ENCODE results near the gene TNFAIP3. TPM values are rescaled to one million over a fixed set of nuclear protein-coding genes. Genes with fewer than 3 reads are reported as not detected.
A peak's percentile ranks its signal among the peaks of the same experiment; 100 is the strongest.
"Not testable (repeated sequence)": the region's sequence is repeated elsewhere in the genome, so short reads cannot be mapped to it uniquely, and the experiment has no call there.

Gene TNFAIP3
- total RNA-seq, 1 donor from 2014 or later, result 4.8 TPM

DNA sequence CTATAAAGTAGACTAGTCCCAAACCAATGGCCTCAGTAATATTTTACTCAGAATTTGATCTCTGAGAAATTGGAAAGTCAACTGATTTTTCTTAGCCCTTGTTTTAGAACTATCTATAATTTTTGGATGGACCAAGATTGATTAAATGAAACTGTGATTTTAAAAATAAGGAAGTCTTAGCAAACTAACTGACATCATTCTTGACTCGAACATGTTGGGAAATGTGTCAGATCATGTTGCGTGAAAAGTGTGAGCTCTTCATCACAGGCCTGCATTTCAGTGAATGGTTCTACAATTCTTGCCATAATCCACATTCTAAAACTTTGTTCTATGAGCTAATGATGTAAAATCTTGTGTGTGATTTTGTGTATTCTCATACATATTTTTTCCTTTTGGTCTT lies 11.0 kb downstream of the TNFAIP3 start:
- no peak for DNase-seq (ENCODE audit: low read depth, low spot score)

DNA sequence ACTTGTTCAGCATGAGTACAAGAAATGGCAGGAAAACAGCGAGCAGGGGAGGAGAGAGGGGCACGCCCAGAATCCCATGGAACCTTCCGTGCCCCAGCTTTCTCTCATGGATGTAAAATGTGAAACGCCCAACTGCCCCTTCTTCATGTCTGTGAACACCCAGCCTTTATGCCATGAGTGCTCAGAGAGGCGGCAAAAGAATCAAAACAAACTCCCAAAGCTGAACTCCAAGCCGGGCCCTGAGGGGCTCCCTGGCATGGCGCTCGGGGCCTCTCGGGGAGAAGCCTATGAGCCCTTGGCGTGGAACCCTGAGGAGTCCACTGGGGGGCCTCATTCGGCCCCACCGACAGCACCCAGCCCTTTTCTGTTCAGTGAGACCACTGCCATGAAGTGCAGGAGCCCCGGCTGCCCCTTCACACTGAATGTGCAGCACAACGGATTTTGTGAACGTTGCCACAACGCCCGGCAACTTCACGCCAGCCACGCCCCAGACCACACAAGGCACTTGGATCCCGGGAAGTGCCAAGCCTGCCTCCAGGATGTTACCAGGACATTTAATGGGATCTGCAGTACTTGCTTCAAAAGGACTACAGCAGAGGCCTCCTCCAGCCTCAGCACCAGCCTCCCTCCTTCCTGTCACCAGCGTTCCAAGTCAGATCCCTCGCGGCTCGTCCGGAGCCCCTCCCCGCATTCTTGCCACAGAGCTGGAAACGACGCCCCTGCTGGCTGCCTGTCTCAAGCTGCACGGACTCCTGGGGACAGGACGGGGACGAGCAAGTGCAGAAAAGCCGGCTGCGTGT lies 11.6 kb downstream of the TNFAIP3 start:
- no peak for DNase-seq (ENCODE audit: low read depth, low spot score)

DNA sequence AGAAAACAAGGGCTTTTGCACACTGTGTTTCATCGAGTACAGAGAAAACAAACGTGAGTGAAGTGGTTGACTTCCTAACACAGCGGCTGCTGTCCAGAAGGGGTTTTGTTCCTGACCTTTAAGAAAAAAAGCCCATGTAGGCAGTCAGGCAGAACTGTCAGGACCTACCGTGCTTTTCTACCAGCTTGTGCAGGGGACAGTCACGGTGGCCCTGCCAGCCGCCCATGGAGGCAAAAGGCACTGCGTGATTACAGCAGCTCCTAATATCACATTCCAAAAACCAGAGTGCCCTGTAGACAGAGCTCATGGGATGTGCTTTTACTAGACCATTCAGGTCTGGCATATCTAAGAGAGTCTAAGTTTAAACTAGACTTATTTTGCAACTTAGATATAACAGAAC lies 12.2 kb downstream of the TNFAIP3 start:
- DNase-seq (ENCODE audit: low read depth, low spot score), result no peak

DNA sequence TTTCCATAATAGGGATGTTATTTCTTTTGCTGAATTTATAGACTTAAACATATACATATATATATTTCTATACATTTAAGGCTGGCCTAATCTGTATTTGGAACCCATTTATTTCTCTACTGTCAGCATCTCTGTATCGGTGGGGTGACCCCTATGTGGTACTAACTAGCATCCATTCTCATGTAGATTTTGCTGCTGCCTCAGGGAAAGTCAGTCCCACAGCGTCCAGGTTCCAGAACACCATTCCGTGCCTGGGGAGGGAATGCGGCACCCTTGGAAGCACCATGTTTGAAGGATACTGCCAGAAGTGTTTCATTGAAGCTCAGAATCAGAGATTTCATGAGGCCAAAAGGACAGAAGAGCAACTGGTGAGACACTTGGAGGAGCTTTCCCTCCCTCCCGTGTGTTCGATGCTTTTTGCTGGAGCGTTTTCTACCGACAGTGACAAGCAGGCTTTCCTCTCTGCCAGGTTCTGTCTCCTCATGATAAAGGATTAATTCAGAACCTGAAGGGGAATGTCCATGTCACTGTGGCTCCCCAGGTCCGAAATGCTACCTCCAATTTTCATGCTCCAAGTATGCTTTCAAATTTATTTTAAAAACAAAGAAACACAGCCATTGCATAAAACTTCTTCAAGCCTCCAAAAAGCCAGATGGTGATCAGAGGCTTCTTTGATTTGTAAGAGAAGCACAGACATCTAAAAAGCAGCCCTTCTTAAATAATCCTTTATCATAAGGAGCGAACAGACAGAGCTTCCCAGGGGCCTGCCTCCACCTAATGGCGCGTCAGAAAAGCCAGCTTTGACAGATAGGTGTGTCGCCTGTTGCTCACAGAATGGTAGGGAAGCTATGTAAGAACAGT lies 13.1 kb downstream of the TNFAIP3 start:
- DNase-seq (ENCODE audit: low read depth, low spot score), result no peak

DNA sequence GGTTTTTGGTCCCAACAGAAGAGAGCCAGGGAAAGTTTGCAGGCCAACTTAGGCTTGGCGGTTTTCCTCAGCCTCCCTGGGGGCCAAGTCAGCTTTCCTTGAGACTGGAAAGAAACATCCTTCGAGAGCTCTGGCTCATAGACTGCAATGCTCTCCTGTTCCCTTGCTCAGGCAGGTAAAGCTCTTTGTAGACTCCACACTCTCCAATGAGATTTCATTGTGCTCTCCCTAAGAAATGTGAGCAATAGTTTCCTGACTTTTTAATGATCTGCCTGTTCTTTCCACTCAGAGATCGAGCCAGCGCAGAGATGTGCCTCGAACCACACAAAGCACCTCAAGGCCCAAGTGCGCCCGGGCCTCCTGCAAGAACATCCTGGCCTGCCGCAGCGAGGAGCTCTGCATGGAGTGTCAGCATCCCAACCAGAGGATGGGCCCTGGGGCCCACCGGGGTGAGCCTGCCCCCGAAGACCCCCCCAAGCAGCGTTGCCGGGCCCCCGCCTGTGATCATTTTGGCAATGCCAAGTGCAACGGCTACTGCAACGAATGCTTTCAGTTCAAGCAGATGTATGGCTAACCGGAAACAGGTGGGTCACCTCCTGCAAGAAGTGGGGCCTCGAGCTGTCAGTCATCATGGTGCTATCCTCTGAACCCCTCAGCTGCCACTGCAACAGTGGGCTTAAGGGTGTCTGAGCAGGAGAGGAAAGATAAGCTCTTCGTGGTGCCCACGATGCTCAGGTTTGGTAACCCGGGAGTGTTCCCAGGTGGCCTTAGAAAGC lies 13.9 kb downstream of the TNFAIP3 start:
- no peak for DNase-seq (ENCODE audit: low read depth, low spot score)

DNA sequence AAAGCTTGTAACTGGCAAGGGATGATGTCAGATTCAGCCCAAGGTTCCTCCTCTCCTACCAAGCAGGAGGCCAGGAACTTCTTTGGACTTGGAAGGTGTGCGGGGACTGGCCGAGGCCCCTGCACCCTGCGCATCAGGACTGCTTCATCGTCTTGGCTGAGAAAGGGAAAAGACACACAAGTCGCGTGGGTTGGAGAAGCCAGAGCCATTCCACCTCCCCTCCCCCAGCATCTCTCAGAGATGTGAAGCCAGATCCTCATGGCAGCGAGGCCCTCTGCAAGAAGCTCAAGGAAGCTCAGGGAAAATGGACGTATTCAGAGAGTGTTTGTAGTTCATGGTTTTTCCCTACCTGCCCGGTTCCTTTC lies 14.4 kb downstream of the TNFAIP3 start:
- DNase-seq (ENCODE audit: low read depth, low spot score), result no peak

DNA sequence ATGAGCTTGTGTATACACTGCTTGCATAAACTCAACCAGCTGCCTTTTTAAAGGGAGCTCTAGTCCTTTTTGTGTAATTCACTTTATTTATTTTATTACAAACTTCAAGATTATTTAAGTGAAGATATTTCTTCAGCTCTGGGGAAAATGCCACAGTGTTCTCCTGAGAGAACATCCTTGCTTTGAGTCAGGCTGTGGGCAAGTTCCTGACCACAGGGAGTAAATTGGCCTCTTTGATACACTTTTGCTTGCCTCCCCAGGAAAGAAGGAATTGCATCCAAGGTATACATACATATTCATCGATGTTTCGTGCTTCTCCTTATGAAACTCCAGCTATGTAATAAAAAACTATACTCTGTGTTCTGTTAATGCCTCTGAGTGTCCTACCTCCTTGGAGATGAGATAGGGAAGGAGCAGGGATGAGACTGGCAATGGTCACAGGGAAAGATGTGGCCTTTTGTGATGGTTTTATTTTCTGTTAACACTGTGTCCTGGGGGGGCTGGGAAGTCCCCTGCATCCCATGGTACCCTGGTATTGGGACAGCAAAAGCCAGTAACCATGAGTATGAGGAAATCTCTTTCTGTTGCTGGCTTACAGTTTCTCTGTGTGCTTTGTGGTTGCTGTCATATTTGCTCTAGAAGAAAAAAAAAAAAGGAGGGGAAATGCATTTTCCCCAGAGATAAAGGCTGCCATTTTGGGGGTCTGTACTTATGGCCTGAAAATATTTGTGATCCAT lies 15.3 kb downstream of the TNFAIP3 start:
- DNase-seq (ENCODE audit: low read depth, low spot score), result no peak

DNA sequence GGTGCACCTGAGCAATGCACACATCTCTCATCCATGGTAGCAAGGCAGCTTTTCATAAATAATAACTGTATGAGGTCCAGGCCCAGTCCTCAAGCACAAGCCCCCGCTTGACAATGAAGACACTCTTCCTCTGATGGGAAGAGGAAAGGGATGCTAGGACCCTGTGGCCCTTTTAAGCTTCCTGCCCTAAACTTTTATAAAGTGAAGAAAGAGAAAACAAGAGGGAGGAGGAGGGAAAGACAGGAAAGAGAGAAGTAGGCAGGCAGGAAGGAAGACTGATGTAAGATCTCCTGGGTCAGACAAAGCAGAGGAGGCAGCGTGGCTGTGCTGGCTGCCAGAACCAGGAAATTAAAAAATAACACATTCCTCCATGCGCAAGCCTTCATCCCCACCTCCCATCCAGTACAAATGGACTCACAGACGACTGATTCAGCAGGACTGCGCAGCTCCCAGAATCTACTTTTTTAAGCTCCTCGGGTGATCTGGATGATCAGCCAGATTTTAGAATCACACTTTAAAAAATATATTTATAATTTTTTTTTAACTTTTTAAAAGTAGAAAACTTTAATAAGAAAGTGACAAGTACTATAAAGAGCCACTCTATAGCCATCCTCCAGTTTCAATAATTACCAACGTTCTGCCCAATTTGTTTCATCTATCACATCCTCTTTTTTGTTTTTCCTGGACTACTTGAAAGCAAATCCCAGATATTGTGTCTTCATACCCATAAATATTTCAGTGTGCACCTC lies 16.5 kb downstream of the TNFAIP3 start:
- peak; percentile 32 for DNase-seq (ENCODE audit: low read depth, low spot score)

DNA sequence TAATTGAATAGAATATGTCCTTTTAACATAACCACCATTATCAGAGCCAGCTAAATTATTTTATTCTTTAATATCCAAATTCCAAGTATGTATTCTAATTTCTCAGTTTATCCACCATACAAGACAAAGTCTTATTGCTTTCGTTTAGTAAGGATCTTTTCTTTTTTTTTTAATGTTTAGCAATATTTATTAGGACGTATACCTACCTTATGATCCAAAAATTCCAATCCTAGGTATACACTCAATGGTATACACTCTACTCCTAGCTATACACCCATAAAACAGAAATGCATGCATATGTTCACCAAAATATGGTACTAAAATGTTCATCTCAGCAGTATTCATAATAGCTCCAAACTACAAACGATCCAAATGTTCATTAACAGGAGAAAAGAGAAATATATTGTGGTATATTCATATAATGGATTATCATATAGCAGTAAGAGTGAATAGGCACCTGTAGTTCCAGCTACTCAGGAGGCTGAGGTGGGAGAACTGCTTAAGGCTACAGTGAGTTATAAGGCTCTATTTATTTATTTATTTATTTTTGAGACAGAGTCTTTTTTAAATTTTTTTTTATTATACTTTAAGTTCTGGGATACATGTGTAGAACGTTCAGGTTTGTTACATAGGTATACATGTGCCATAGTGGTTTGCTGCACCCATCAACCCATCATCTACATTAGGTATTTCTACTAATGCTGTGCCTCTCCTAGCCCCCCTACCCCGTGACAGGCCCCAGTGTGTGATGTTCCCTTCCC lies 17.3 kb downstream of the TNFAIP3 start:
- no peak for DNase-seq (ENCODE audit: low read depth, low spot score)

DNA sequence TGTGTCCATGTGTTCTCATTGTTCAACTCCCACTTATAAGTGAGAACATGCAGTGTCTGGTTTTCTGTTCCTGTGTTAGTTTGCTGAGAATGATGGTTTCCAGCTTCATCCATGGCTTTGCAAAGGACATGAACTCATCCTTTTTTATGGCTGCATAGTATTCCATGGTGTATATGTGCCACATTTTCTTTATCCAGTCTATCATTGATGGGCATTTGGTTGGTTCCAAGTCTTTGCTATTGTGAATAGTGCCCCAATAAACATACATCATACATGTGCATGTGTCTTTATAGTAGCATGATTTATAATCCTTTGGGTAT lies 17.8 kb downstream of the TNFAIP3 start:
- DNase-seq (ENCODE audit: low read depth, low spot score), result not testable (repeated sequence)

DNA sequence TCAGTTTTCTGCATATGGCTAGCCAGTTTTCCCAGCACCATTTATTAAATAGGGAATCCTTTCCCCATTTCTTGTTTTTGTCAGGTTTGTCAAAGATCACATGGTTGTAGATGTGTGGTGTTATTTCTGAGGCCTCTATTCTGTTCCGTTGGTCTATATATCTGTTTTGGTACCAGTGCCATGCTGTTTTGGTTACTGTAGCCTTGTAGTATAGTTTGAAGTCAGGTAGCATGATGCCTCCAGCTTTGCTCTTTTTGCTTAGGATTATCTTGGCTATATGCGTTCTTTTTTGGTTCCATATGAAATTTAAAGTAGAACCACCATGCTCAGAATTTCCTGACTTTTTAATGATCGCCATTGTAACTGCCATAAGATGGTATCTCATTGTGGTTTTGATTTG lies 19.2 kb downstream of the TNFAIP3 start:
- DNase-seq (ENCODE audit: low read depth, low spot score), result not testable (repeated sequence)

DNA sequence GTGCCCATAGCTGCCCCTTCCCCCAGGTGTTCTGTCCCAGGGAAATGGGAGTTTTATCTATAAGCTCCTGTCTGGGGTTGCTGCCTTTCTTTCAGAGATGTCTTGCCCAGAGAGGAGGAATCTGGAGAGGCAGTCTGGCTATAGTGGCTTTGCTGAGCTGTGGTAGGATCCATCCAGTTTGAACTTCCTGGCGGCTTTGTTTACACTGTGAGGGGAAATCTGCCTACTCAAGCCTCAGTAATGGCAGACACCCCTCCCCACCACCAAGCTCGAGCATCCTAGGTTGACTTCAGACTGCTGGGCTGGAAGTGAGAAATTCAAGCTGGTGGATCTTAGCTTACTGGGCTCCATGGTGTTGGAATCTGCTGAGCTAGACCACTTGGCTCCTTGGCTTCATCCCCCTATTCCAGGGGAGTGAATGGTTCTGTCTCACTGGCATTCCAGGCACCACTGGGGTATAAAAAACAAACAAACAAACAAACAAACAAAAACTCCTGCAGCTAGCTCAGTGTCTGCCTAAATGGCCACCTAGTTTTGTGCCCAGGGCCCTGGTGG lies 24.0 kb downstream of the TNFAIP3 start:
- no peak for DNase-seq (ENCODE audit: low read depth, low spot score)

DNA sequence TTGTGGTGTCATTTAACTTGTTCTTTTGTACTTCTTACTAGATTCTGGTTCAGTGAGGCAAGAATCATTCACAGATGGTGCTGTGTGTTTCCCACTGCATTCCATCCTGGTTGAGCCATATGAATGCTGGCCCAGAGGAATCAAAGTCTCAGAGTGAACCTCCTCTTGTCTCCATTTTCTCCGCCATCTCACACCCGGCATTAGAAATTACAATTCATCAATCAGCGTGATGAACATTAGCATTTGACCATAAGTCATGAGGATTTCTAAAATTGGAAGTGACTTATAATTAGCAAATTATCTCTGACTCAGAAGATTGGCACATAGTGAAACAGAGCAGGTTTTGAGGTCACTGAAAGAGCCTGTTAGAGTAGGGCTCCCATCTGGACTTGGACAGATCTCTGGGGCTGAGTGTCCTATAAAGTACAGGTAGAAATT lies 25.2 kb downstream of the TNFAIP3 start:
- no peak for DNase-seq (ENCODE audit: low read depth, low spot score)

DNA sequence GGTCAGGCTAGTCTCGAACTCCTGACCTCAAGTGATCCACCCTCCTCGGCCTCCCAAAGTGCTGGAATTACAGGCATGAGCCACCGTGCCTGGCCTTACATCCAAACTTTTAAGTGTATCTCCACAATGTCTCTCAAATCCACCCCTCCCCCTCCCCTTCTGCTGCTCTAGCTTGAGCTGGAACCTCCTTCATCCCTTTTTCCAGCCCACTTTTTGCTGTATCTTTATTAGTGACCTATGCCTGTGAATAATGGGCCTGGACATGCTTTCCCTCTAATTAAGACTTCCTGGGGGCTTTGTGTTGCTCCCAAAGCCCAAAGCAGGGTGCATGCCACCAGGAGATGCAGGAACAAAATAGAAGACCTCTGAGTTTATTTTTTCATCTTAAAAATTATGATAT lies 26.1 kb downstream of the TNFAIP3 start:
- DNase-seq (ENCODE audit: low read depth, low spot score), result no peak

DNA sequence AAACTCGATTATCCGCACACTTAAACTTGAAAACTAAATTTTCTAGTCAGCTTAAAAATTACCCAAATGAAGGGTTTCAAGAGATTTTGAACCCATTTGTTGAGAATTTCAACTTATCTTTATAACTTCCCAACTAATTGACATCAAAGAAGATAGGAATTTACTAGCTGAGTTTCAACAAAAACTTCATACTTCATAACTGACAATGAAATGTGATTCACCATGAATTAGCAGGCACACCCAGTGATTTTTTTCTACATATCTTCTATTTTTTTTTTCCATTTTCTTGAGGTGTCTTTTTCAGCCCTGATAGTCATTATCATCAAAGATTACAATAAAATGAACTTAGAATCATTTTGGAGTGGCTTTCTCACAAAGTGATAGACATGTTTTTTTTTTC lies 26.7 kb downstream of the TNFAIP3 start:
- no peak for DNase-seq (ENCODE audit: low read depth, low spot score)

DNA sequence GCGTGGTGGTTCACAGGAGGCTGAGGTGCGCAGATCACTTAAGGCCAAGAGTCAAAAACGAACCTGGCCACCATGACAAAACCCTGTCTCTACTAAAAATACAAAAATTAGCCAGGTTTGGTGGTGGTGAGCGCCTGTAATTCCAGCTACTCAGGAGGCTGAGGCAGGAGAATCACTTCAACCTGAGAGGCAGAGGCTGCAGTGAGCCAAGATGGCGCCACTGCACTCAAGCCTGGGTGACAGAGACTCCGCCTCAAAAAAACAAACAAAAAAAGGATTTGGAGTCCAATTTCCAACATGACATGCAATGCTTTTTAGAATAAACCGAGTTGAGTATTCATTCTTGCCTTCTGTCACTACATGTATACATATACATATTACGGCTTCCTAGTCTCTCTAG lies 27.3 kb downstream of the TNFAIP3 start:
- not testable (repeated sequence) for DNase-seq (ENCODE audit: low read depth, low spot score)

DNA sequence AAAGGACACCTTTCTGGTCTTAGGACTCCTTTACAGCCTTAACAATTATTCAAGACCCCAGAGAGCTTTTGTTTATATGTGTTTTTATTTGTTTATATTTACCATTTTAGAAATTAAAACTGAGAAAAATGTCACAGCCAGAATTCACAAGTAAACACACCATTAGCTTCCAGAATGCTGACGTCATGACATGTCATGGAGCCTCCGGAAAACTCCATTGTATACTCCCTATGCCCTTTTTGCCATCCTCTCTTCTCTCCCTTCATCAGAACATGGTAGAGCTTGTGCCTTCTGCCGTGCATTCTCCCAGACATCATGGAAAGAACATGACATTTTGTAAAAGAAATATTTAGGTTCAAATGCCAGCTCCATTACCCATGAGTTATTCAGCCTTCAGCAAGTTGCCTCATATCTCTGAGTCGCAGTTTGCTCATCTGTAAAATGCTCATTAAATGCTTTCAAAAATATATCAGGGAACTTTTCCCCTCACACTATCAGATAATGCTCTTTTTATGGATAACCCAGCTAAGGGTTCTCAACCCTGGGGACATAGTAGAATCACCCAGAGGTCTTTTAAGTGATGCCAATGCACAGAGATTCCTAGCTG lies 27.8 kb downstream of the TNFAIP3 start:
- DNase-seq (ENCODE audit: low read depth, low spot score), result no peak

DNA sequence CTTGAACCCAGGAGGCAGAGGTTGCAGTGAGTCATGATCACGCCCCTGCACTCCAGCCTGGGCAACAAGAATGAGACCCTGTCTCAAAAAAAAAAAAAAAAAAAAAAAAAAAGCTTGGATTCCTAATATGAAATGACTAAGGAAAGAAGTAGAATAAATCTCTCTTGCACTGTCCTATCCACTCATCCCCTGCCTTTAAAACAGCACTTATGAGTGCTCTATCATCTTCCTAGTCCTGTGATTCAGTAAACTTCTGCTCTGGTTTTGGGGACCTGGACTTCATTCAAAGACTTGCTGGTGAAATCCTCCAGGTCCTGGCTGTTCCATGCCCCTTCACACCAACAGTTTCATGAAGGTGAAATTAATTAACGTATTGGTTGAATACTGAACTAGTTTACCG lies 29.6 kb downstream of the TNFAIP3 start:
- no peak for DNase-seq (ENCODE audit: low read depth, low spot score)

DNA sequence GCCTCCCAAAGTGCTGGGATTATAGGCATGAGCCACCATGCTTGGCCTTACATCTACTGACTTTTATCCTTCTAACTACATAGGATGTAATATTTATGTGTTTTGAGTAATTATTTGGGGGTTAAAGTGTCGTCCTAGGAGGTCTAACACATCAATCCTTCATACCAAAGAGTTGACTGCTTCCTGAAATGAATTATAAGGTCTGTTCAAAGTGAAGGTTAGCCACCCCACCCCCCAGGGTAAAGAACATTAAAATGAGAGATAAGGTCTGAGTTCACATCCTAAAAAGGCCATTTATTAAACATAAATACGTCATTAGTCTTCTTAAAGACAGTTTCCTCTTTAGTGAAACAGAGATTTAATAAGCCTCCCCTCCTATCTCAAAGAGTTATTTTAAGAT lies 33.8 kb downstream of the TNFAIP3 start:
- DNase-seq (ENCODE audit: low read depth, low spot score), result no peak

Data from pulmonary artery endothelial cell (primary cell).